Suppressor macrophage treated with lipopolysaccharide for 4 hours (primary cell): ENCODE results near the gene C2orf49.
"Not testable (repeated sequence)": the region's sequence is repeated elsewhere in the genome, so short reads cannot be mapped to it uniquely, and the experiment has no call there.

Experiments
- DNase-seq: peaks from one replicate; pipeline ENCODE4 v3.0.0-alpha.2; 2020

The C2orf49 gene

DNA sequence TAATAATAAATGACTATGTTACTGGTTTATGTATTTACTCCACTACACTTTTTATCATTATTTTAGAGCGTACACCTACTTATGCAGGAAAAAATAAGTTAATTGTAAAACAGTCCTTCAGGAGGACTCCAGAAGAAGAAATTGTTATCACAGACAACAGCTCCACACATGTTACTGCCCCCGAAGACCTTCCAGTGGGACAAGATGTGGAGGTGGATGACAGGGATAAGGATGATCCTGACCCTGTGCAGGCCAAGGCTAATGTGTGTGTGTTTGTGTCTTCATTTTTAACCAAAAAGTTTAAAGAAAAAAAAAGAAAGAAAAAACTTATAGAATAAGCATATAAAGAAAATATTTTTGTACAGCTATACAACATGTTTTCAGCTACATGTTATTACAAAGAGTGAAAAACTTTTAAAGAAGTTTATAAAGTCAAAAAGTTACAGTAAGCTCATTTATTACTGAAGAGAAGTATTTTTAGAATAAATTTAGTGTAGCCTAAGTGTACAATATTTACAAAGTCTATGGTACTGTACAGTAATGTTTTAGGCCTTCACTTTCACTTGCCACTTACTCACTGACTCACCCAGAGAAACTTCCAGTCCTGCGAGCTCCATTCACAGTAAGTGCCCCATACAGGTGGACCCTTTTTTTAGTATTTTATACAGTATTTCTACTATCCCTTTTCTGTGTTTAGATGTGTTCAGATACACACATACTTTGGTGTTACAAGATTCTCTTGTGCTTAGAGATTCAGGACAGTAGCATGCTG is 15.3 kb upstream of the C2orf49 start:
- no peak for DNase-seq

GRCh38 chr2:105323111-105323510 is 14.2 kb upstream of the C2orf49 start:
- DNase-seq = peak; percentile 15

GRCh38 chr2:105324101-105324500 is 13.2 kb upstream of the C2orf49 start:
- DNase-seq = peak; percentile 13

DNA sequence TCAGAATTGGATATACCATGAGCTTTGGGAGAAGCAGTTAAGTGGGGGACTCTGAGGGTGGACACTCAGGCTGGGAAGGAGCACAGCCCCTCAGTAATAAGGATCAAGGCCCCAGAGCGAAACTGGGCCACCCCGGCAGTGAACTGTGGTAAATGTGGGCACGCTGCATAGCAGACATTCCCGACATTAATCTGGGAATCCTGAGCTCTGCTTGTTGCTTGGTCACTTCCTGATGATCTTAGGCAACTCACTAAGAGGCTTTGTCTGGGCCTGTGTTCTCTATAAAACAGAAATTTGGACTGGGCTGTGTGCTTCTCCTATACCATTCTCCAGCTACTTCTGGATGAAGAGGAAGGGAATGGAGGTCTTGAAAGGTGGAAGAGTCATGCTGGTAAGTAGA is 12.6 kb upstream of the C2orf49 start:
- DNase-seq = no peak

GRCh38 chr2:105325389-105325963 is 11.9 kb upstream of the C2orf49 start:
- DNase-seq = peak; percentile 9

GRCh38 chr2:105327271-105327670 is 10.1 kb upstream of the C2orf49 start:
- DNase-seq = not testable (repeated sequence)

DNA sequence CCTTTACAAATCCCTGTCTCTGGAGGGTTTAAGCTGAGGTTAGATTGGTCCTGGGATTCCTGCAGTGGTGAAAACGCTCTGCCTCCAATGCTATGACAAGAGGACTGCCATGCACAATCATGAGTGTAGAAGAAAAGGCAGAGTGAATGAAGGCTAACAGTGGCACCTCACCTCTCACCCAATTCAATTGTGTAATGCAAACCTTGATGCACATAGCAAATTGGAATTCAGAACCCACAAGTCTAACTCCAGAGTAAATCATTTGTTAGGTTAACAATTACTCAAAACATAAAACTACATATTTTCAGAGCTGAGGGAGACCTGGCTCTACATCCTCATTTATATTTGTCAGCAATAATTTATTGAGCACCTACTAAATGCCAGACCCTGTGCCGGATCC is 9.7 kb upstream of the C2orf49 start:
- DNase-seq = no peak

- peak; percentile 36 for DNase-seq
Measured at GRCh38 chr2:105328281-105329196, 8.8 kb upstream of the C2orf49 start.

- DNase-seq = no peak
Measured at GRCh38 chr2:105329197-105329554, 8.2 kb upstream of the C2orf49 start.

DNA sequence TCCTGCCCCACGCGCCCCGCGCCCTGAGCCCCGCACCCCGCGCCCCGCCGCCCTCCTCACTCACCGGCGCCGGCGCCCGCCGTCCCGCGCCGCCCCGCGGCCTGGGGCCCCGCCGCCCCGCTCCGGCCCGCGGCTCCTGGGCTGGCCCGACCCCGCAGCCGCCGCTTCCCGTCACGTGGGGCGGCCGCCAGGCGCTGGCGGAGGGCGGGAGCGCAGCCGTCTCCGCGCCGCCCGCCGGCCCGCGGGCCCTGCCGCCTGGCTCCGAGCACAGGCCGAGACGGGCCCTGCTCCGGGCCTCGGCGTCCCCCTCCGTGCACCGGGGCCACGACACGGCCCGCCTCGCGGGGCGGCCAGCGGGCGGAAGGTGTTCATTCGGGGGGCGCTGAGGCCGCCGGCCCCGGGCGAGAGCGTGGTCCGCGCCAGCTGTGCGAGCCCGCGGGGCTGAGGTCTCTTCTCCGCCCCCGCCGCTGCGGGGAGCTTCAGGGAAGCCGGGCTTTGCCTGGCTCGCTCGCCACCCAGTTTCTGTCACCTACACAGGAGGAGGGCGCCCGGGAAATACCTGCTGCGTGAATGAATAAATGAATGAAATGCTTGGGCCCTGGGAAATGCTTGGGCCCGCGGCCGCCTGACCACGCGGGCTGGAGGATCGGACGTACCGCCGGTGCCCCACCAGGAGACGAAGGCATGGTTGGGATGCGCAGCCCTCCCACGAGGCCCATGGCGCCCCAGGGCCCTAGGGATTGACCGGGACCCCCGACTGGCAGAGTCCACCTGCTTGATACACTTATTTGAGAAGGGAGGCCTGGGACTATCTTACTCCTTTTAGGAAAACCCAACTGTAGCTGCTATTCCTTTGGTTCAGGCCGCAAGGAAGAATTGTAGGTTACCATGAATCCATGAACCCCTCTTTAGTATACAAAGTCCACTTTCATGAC is 7.5 kb upstream of the C2orf49 start, which contains the start of gene TGFBRAP1:
TSS of gene TGFBRAP1 (minus strand) at position 175 of the 935 bp plus-strand sequence. CDS start 21,434 bp downstream, outside the sequence.
- peak; percentile 75 for DNase-seq

DNA sequence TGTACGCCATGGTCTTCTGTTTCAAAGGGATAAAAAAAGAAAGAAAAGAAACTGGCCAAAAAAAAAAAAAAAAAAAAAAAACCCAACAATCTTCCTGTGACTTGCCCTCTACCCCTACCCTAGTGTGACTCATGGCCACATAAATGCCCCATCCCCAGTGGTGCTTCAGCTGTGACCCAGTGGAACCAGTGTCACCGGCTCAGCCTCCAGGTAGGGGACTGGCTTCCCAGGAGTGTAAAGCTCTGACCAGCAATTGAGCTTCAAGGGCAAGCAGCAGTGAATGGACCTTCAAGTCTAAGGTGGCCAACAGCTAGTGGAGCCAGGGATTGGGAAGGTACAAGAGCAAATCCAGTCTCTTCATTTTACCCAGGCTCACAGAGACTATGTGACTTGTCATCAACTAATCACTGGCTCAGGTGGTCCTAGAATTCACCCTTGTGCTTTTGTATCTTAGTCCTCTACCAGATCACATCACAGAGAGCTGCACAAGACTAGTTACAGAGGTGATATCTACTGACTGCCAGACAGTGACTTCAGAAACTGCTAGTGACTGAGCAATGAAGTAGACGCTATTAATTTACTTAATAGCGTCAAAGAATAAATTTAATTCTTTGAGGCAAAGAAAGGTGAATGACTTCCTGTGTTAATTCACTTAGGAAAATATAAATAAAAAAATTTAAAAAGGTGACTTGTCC is 6.5 kb upstream of the C2orf49 start:
- no peak for DNase-seq

- DNase-seq = no peak
Measured at GRCh38 chr2:105334211-105334610, 3.1 kb upstream of the C2orf49 start.

DNA sequence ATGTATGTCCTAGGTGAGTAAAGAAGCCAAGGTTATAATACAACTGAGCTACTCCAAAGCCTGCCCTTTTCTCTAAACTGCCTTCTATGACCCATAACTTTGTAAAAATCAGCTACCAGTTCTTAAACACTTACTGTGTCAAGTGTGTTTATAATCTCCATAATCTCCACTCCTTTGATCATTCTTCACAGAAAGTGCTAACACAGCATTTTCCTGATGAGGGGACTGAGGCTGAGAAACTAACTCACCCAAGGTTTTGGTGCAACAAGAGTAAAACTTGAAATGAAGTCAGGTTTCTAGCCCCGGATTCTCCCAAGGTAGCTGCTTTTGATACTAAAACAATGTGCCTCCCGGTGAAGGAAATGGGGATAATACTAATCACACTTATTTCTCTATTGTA is 1.9 kb upstream of the C2orf49 start:
- DNase-seq = no peak

DNA sequence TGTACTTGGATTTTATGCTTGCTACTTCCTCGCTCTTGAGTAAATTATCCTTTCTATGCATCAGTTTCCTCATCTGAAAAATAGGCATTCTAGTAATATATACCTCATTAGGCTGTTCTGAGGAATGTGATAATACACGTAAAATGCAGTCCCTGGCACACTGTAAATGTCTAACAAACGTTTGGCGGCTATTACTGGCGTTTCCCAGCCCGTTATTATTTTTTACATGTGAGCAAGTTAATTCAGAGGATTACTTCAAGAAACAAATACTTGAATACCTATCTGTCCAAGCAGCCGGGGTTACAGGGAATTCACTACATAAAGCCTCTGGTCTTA is 586 bp upstream of the C2orf49 start:
- DNase-seq = no peak

DNA sequence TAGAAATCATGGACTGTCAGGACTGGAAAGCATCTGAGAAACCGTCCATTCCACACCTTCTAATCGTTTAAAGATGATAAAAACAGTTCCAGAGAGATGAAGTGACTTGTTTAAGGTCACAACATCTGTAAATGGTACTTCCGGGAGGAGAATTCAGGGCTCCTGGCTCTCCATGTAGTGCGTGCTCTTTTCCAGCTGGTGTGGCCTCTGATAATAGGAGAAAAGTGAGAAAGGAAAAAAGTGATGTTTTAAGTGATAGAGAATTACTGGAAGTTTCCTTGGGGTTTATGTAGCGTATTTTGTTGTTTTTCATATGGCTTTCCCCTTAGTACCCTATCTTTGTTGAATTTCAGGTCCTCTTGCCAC is 663 bp downstream of the C2orf49 start:
- peak; percentile 28 for DNase-seq

DNA sequence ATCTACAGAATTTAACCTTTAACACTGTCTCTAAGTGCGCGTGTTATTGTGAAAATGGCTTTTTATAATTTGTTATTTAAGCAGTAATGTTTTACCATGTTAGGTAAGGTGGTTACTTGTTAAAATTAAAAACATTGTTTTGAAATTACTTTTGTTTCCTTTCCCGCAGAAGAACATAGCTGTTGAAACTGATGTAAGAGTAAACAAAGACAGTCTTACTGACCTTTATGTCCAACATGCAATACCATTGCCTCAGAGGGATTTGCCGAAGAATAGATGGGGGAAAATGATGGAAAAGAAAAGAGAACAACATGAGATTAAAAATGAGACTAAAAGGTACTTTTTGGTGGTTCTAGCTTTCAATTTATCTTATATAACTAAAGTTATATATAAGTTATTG is 2.1 kb downstream of the C2orf49 start:
- no peak for DNase-seq

- peak; percentile 43 for DNase-seq
Measured at GRCh38 chr2:105344704-105345345, 7.5 kb downstream of the C2orf49 start.

GRCh38 chr2:105357122-105357521 is 19.8 kb downstream of the C2orf49 start:
- DNase-seq = no peak

- no peak for DNase-seq
Measured at GRCh38 chr2:105358593-105358992, 21.3 kb downstream of the C2orf49 start.

- no peak for DNase-seq
Measured at GRCh38 chr2:105361102-105361889, 24.0 kb downstream of the C2orf49 start.
